GM18873 (cell line): ENCODE results near the gene CNPPD1.

ENCODE experiments used
- ATAC-seq: cut with Tn5 transposase; IDR thresholded peaks from one replicate; pipeline ENCODE4 v1.9.1; 2021; ENCODE audit warnings: mild to moderate bottlenecking, moderate library complexity, moderate number of reproducible peaks; ENCODE audit not compliant: unreplicated experiment, low FRiP score

CNPPD1 gene

GRCh38 chr2:219163156-219163555, 13.6 kb downstream of the CNPPD1 start:
- ATAC-seq, result no peak

- ATAC-seq, result no peak
Measured at GRCh38 chr2:219161097-219161496, 15.6 kb downstream of the CNPPD1 start.

GRCh38 chr2:219160186-219161017, 16.3 kb downstream of the CNPPD1 start, which contains the start of gene NHEJ1:
TSS of gene NHEJ1 (minus strand) at chr2:219160815. CDS start at chr2:219158362, 2,453 bp downstream.
- peak; percentile 77 for ATAC-seq

GRCh38 chr2:219159771-219160185, 16.9 kb downstream of the CNPPD1 start:
- ATAC-seq, result no peak

- ATAC-seq, result no peak
Measured at GRCh38 chr2:219158586-219158985, 18.1 kb downstream of the CNPPD1 start.

GRCh38 chr2:219158025-219158424, 18.7 kb downstream of the CNPPD1 start:
- ATAC-seq, result no peak

- ATAC-seq, result no peak
Measured at GRCh38 chr2:219157396-219157795, 19.3 kb downstream of the CNPPD1 start.

- ATAC-seq, result no peak
Measured at GRCh38 chr2:219155054-219155644, 21.6 kb downstream of the CNPPD1 start.

- no peak for ATAC-seq
Measured at GRCh38 chr2:219149667-219150066, 27.1 kb downstream of the CNPPD1 start.

- ATAC-seq, result no peak
Measured at GRCh38 chr2:219142329-219142728, 34.4 kb downstream of the CNPPD1 start.

GRCh38 chr2:219140722-219141121, 36.0 kb downstream of the CNPPD1 start:
- ATAC-seq, result no peak

GRCh38 chr2:219133976-219134375, 42.7 kb downstream of the CNPPD1 start:
- ATAC-seq, result no peak

GRCh38 chr2:219131744-219132143, 45.0 kb downstream of the CNPPD1 start:
- no peak for ATAC-seq

GRCh38 chr2:219131327-219131726, 45.4 kb downstream of the CNPPD1 start:
- ATAC-seq, result no peak

GRCh38 chr2:219129589-219129988, 47.1 kb downstream of the CNPPD1 start:
- no peak for ATAC-seq

GRCh38 chr2:219128396-219128795, 48.3 kb downstream of the CNPPD1 start:
- no peak for ATAC-seq

- ATAC-seq, result no peak
Measured at GRCh38 chr2:219127037-219127635, 49.6 kb downstream of the CNPPD1 start.

GRCh38 chr2:219126555-219126954, 50.2 kb downstream of the CNPPD1 start:
- no peak for ATAC-seq

GRCh38 chr2:219125886-219126270, 50.8 kb downstream of the CNPPD1 start:
- no peak for ATAC-seq

GRCh38 chr2:219125225-219125885, 51.4 kb downstream of the CNPPD1 start:
- ATAC-seq, result no peak
